NCI-H146 treated with DMSO at 0.1 percent for 48 hours (cell line): ENCODE results near the gene DHTKD1.
"Not testable (repeated sequence)": the region's sequence is repeated elsewhere in the genome, so short reads cannot be mapped to it uniquely, and the experiment has no call there.

Experiments used
- DNase-seq: peaks from one replicate; lab custom pipeline; 2025; ENCODE audit not compliant: unreplicated experiment; lab: John Stamatoyannopoulos, UW

The DHTKD1 gene

DNA sequence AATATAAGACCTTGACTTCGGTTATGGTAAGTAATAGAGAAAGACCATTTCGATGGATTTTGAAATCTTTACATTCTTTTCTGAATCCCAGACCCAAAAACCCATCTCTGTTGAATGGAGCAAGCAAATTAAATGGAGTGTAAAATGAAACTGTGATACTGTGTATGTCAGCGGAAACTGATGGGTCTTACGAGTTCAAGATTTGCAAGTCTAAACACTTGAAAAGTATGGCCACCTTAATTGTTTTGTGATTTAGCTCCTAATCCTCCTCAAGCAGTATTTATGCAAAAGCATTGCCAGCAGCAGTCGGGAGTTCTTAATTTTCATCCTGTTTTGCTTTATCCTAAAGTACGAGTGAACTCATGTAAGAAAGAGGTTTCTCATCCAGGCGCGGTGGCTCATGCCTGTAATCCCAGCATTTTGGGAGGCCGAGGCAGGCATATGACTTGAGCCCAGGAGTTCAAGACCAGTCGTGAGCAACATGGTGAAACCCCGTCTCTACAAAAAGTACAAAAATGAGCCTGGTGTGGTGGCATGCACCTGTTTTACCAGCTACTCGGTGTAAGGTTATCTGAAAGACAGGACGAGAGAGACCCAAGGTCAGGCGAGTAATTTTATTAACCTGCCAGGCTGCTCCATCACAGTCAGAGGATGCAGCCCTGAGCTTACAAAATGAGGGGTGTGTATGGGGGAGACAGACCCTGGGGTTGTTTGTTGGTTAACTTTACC lies 5.8 kb upstream of the DHTKD1 start:
- DNase-seq: no peak

DNA sequence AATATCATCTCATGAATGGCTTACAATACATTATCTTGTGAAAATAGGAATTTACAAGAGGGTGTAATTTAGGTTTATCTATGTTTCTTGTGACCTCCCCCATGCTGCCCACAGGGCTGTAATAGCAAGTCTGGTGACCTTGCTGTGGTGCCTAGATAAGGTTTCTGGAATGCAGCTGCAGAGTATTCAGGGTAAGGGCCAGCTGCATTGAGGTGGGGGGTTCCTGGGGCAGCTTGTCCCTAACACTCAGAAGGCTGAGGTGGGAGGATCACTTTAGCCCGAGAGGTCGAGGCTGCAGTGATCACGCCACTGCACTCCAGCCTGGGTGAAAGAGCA lies 5.3 kb upstream of the DHTKD1 start:
- no peak for DNase-seq

DNA sequence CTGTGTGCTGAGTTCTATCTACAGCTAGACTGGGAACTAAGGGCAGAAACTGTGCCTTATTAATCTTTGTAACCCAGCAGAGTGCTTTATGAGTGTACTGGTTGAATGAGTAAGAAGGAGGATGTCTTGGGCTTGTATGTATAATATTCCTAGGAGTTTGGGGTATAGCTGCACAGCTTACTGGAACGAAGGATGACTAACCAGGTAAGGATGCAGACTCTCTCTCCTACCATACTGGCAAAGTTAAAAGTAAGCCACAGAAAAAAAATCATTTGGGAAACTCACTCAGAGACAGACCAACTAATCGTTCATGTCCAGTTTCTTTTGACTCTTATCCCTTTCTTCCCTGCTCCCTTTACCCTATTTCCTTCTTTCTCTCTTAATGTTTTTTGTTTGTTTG lies 1.4 kb upstream of the DHTKD1 start:
- DNase-seq: no peak

DNA sequence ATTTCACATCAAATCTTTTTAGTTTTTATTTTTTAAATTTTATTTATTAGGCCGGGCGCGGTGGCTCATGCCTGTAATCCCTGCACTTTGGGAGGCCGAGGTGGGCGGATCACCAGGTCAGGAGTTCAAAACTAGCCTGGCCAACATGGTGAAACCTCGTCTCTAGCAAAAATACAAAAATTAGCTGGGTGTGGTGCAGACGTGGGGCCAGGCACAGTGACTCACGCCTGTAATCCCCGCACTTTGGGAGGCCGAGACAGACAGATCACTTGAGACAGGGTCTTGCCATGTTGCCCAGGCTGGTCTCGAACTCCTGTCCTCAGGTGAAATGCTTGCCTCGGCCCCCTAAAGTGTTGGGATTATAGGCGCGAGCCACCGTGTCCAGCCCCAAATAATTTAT lies 2.7 kb downstream of the DHTKD1 start:
- not testable (repeated sequence) for DNase-seq

DNA sequence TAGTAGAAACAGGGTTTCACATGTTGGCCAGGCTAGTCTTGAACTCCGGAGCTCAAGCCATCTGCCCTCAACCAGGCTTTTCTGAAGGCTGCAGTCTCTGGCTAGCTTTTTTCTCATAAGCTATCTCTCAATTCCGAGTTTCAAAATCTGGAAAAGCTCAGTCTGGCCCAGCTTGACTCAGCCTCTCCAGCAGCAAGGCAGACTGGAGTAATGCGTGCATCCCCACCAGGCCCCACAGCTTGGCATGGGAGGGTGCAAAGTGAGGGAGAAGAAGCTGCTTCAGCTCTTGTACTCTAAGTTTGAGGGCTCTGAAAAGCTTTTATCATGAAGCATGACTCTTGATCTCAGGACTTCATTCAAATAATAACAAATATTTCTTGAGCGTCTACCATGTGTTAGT lies 4.8 kb downstream of the DHTKD1 start:
- no peak for DNase-seq

DNA sequence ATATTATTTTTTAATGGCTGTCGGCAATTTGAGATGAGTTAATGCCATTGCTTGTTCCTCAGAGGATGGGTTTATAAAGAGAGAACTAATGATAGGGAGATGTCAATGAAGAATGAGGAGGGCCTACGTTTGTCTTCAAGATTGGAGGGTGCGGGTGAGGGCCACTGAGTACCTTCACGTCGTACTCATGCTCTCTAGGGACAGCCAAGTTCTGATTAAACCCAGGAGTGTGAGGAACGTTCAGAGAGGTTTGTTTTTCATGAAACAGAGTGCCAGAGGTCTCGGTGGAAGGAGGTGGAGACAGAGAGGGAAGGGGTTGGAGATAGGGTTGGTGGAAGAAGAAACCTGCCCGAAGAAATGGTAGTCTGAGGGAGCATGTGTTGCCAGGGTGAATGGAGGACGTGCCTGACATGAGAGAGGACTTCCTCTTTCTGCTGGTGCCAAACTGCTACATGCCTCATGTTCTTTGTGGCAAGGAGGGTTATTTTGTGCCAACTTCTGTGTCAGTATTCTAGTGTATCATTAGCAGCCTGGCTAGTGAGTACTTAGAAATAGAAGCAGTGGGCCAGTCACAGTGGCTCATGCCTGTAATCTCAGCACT lies 8.9 kb downstream of the DHTKD1 start:
- no peak for DNase-seq

DNA sequence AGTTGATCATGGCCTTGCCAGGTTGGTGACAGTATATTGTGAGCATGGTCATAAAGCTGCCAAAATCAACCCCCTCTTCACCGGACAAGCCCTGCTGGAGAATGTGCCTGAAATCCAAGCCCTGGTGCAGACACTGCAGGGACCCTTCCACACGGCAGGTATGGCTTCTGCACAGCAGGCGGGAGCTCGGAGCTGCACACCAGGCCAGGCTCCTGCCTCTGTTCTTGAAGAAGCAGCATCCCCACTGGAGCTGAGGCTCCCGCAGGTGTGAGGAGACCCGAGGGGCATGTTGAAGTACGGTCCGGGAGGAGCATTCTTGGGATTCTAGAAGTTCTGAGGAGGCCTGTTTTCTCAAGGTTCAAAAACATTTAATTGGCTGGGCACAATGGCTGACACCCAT lies 12.7 kb downstream of the DHTKD1 start:
- no peak for DNase-seq

DNA sequence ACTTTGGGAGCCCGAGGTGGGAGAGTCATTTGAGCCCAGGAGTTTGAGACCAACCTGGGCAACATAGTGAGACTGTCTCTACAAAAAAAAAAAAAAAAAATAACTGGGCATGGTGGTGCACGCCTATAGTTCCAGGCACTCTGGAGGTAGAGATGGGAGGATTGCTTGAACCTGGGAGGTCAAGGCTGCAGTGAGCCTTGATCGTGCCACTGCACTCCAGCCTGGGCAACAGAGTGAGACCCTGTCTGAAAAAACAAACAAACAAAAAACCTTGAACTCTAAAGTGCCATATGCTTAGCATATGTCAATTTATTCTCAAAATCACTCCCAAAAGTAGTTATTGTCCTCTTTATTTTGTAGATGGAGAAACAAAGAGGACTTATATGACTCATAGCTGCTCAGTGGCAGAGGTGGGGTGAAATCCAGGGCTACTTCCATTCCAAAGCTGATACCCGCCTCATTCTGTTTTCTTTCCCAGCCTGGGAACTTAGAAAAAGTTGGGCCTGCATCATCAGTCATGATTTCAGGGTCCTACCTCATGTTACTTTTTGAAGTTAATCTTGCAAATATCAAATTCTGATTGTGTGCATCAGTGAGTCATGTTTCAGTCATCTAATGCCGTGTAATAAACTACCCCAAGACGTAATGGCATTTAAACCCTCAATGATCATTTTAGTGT lies 13.3 kb downstream of the DHTKD1 start:
- DNase-seq: no peak

DNA sequence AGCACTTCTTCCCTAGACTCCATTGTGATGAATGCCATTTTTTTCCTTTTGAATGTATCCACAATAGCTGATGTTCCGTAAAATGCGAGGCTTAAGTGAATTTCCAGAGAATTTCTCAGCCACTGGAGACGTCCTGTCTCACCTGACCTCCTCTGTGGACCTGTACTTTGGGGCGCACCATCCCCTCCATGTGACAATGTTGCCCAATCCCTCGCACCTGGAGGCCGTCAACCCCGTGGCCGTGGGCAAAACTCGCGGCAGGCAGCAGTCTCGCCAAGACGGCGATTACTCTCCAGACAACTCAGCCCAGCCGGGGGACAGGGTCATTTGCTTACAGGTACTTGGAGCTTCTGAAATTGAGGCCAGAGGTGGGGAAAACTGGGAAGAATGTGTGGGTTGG lies 20.2 kb downstream of the DHTKD1 start:
- DNase-seq: no peak

DNA sequence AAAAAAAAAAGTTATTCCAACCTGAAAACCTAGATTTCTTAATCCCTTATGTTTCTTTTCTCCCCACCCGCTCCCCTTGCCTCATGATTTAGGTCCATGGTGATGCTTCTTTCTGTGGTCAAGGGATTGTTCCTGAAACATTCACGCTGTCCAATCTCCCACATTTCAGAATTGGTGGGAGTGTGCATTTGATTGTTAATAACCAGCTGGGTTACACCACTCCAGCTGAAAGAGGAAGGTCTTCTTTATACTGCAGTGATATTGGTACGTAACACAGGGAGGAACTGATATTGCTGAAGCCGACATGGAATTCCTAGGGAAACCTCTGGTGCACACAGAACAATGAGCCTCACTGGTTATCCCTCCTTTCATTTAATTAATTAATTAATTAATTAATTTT lies 22.7 kb downstream of the DHTKD1 start:
- no peak for DNase-seq

DNA sequence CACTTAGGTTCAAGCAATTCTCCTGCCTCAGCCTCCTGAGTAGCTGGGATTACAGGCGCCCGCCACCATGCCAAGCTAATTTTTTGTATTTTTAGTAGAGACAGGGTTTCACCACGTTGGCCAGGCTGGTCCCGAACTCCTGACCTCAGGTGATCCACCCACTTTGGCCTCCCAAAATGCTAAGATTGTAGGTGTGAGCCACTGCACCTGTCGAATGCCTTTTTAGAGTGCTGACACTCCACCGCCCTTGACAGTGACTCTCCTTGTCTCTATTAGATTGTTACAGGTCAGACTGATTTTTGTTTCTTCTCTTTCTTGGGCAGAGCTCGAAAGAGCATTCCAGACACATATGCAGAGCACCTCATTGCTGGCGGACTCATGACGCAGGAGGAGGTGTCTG lies 28.6 kb downstream of the DHTKD1 start:
- DNase-seq: not testable (repeated sequence)

DNA sequence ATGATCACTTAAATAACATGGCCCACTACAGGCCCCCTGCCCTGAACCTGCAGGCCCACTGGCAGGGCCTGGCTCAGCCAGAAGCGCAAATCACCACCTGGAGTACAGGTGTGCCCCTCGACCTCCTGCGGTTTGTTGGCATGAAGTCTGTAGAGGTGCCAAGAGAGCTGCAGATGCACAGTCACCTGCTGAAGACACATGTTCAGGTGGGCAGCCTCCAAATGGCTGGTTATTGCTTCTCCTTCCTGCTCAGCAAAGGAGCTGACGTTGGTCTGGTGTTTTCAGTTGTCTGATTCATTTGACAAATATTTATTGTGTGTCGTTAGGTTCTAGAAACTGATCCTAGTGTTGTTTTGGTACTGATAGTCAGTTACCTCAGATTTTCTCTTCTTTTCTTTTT lies 29.0 kb downstream of the DHTKD1 start:
- no peak for DNase-seq

DNA sequence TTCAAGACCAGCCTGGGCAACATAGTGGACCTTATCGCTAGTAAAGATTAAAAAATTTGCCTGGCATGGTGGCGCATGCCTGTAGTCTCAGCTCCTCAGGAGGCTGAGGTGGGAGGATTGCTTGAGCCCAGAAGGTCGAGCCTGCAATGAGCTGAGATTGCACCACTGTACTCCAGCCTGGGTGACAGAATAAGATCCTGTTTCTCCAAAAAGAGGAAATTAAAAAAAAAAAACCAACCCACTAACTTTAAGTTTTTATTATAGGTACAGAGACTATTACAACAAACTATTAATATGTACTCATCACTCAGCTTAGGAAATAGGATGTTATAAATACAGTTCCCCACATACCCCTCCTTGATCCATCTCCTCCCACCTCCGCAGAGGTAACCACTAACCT lies 30.2 kb downstream of the DHTKD1 start:
- no peak for DNase-seq

DNA sequence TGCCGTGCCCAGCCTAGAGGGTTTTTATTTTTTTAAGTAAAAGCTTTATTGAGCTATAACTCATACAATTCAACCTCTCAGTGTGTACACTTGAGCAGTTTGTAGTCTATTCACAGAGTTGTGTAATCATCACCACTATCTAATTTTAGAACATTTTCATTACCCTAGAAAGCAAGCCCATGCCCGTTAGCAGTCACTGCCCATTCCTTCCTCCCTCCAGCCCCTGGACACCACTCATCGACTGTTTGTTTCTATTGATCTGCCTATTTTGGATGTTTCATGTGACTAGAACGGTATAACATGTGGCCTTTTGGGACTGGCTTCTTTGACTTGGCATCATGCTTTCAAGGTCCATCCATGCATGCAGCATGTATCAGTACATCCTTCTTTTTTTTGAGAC lies 35.0 kb downstream of the DHTKD1 start:
- DNase-seq: no peak

DNA sequence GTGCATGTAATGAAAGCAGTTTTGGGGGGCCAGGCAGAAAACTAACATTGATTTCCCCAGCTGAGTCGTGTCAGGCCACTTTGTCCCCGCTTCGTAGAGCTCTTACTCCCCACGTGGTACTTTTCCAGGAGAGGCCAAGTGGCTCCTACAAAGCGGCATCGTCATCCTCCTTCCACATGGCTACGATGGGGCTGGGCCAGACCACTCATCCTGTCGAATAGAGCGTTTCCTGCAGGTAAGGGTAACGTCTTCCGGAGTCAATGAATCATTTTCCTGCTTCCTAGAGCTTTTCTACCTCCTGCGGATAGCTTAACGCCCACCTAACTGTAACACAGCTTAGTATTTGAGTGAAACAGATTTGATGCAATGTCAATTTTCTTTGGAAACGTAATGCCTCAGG lies 39.0 kb downstream of the DHTKD1 start:
- no peak for DNase-seq

DNA sequence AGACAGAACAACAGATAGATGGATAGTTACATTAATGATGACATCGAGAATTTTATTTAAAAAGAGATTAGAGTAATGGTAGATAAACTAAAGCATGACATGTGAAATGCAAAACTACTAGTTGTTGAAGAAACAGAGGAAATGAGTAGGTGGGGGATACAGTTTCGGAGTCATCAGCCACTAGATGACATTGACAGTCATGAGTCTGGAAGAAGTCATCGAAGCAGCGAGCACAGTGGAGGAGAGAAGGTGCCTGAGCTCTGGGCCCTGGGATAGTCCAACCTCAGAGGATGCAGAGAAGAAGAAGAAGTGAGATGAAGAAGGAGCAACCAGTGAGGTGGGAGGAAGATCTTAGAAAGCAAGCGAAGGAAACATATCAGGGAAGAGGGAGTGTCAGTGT lies 40.5 kb downstream of the DHTKD1 start:
- no peak for DNase-seq

DNA sequence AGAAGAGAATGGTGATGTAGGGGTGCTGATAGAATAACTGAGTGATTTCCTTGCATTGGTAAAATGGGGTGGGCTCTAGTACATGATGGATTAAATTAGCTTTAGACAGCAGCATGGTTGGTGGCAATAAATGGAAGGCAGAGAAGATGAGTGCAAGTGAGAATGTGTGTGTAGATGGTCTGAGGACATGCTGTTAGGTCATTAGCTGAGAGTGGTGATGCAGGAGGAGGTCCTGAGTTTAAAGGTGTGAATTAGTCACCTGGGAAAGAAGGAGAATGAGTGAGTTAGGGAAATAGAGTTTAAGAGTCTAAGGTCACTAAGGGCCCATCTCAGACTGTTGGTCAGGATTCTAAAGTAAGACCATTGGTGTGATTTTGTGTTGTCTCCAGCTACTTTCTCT lies 42.8 kb downstream of the DHTKD1 start:
- DNase-seq: no peak

DNA sequence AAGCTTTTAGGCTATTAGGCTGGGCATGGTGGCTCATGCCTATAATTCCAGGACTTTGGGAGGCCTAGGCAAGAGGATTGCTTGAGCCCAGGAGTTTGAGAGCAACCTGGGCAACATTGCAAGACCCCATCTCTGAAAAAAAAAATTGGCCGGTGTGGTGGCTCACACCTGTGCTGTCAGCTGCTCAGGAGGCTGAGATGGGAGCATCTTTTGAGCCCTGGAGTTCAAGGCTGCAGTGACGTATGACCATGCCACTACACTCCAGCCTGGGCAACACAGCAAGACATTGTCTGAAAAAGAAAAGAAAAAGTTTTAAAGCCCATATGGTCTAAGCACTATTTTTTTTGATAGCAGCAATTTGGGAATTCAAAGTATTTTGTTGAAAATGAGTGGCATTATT lies 44.9 kb downstream of the DHTKD1 start:
- DNase-seq: no peak

DNA sequence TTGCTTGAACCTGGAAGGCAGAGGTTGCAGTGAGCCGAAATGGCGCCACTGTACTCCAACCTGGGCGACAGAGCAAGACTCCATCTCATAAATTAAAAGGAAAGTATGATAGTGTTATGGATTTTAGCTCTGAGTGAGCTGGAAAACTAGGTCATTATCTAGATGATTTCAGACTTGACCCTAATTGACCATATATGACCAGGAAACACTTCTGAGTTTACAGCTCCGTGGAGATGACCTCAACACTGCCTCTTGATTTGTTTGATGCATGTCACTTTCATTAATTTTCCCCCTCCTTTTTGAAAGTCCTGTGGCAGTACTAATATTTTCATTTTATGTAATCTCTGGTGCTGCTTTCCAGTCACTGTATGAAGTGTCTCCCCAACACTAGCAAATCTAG lies 52.9 kb downstream of the DHTKD1 start:
- no peak for DNase-seq

DNA sequence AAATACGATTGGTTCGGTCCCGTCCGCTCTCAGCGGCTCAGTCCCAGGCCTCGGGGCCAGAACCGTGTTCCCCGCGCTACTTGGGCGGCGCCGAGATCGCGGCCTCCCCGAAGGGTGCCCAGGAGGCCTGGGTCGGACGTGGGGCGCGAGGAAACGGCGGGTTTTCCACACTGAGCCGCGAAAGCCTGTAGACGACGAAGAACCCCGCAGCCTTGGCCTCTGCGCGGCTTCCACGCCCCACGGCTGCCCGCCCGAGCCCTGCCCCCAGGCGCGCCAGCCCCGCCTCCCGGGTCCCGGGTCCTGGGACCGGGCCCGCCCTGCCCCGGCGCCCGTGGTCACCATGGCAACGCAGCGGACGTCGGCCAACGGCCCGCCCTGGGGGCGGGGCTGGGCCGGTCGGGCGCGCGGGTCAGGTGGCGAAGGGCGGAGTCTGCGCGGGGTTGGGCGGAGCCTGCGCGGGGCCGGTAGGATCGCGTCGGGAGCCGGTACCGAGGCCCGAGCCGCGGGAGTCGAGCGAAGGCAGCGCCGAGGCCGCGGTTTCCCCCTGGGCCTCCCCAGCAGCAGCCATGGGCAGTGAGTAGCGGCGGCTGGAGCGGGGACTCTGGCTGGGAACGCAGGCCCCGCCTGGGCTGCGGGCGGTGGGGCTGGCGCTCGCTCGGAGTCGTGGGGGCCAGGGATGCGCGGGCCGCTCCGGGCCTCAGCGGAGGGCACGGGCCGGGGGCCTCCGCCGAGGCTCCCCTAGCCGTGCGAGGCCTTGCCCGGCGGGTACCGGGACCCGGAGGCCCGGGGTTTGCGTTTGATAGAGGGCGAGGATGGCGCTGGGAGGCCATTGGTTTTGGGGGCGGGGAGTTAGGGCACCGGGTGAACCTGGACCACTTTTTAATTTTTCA lies 60.7 kb downstream of the DHTKD1 start, which contains the start of gene SEC61A2:
Gene SEC61A2 (plus strand): TSS at position 456 of the 890 bp plus-strand sequence. CDS start 111 bp downstream, at position 567.
- peak; percentile 87 for DNase-seq

DNA sequence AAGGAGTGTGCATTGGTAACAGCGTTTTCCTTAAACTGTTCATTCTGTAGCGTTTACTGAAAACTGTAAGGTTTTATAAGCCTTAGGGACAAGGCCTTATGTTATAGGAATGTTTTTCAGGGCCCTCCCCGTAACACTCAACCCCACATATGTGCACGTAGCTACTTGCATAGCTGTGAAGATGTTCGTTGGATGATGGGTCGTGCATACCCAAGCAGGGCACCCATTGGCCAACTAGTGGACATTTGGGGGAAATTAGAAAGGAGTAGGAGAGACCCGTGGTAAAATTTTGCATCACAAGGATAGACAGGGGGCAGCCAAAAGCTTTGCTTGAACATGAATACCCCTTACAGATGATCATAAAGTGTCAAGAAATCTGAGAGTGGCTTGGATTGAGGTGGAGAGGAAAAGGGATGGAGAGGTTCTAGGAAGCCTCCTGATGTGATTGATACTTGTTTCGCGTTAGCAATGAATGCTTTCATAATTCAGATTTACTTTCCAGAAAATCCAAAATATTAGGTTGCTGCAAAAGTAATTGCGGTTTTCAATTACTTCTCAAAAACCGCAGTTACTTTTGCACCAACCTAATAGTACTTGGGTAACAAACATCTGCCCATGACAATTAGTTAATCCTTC lies 61.6 kb downstream of the DHTKD1 start:
- peak; percentile 77 for DNase-seq
